ENCODE data around the gene B3GNT2.
"Not testable (repeated sequence)": the region's sequence is repeated elsewhere in the genome, so short reads cannot be mapped to it uniquely, and the experiment has no call there.

Gene B3GNT2, protein sequence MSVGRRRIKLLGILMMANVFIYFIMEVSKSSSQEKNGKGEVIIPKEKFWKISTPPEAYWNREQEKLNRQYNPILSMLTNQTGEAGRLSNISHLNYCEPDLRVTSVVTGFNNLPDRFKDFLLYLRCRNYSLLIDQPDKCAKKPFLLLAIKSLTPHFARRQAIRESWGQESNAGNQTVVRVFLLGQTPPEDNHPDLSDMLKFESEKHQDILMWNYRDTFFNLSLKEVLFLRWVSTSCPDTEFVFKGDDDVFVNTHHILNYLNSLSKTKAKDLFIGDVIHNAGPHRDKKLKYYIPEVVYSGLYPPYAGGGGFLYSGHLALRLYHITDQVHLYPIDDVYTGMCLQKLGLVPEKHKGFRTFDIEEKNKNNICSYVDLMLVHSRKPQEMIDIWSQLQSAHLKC

DNA sequence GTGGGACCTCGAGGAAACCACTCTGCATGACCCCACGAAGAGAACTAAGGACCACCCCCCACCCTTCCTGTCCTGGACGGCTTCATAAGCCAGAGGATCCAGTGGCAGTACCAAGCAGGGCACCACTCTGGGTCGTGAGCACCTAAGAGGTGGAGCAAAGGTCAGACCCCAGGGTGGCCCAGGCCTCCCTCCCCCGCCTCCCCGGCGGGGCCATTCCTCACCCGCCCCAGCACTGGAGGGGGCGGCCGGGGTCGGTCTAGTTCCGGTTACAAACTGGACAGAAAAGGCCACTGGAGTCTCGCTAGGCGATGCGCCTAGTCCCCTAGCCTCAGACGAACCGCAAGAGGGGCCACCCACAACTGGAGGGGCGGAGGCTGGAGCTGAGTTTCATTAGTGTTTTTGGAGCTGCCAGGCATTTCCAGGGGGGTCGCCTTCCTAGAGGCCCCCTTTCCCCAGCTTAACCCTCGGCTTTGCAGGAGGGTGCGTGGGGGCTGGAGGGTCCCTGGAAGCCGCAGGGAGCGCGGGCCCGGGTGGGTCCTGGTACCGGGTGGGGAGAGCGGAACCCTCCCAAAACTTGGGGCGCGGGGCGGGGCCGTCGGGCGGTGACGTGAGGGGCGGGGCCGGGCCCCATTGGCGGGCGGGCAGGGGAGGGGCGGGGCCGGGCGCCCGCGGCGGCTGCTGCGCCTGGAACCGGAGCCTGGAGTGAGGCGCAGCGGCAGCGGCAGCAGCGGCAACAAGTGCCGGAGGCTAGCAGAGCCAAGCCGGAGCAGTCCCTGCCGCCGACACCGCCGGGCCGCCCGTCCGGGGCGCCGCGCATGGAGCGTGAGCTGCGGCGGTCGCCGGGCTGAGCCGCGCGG lies at the start of gene B3GNT2:
Gene B3GNT2 (plus strand): TSS at position 695 of the 857 bp plus-strand sequence. CDS start 26,106 bp downstream, outside the sequence.
- peak; percentile 76 for DNase-seq (ENCODE audit: low read depth)

DNA sequence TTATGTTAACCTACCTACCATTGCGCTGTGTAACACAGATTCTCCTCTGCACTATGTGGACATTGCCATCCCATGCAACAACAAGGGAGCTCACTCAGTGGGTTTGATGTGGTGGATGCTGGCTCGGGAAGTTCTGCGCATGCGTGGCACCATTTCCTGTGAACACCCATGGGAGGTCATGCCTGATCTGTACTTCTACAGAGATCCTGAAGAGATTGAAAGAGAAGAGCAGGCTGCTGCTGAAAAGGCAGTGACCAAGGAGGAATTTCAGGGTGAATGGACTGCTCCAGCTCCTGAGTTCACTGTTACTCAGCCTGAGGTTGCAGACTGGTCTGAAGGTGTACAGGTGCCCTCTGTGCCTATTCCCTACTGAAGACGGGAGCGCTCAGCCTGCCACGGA lies 49.1 kb upstream of the B3GNT2 start:
- DNase-seq (ENCODE audit: low read depth) = not testable (repeated sequence)

DNA sequence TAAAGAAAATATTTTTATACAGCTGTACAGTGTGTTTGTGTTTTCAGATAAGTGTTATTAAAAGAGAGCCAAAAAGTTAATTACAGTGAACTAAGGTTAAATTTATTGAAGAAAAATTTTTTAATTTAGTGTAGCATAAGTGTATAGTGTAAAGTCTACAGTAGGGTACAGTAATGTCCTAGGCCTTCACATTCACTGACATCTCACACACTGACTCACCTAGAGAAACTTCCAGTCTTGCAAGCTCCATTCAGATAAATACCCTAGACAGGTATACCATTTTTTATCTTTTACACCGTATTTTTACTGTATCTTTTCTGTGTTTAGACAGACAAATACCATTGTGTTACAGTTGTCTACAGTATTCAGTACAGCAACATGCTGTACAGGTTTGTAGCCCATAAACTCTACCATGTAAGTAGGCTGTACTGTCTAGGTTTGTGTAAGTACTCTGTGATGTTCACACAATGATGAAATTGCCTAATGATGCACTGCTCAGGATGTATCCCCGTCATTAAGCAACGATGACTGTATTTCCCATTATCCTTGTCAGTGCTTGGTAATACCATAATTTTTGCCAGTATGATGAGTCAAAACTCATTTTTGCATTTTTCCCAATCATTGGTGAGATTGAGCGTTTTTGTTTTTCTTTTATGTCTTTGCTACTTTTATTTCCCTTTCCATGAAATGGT lies 48.2 kb upstream of the B3GNT2 start:
- DNase-seq (ENCODE audit: low read depth) = no peak

DNA sequence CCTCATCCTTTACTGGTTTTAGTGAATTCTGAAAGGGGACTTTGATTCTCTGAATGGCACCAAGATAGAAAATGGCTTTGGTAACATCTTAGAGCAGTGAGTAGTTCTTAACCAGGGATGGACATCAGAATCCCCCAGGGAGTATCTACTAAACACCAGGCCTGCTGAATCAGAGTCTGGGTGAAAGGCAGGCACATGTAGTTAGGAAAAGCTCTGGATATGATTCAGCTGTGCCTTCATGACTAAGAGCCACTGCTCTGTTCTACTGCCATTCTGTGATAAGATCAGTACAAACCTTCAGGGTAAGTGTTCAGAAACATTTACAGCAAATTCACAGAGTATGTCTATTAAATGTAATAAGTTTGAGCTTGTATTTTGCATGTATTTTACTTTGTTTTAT lies 46.2 kb upstream of the B3GNT2 start:
- no peak for DNase-seq (ENCODE audit: low read depth)

DNA sequence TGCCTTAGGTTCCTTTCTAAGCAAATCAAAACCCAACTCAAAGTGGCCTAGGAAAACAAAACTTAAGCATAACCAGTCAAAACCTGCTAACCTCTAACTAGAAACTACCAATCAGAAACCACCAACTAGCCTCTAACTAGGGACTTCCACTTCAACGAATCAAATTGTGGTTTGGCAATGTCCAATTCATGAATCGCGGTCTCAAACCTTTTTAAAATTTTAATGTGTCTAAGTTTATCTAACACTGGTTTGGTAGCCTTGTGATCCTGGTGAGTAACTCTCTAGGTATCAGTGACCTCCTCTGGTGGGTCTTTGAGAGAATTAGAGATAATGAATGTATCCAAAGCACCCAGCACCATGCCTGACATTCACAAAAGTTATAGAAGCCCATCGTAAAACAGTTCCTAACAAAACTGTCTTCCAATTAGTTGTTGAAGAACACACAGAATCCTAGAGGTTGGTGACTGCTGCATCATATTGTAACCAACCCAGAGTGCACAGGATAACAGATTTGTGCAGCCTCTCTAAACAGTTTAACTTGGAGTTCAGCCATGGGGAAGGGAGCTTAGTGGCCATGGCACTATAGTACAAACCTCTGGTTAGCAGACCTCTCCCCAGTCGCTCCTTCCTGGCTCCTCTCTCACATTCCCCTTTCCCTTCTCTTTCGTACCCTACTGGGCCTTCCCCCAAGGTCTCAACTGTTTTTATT lies 45.2 kb upstream of the B3GNT2 start:
- DNase-seq (ENCODE audit: low read depth) = no peak

DNA sequence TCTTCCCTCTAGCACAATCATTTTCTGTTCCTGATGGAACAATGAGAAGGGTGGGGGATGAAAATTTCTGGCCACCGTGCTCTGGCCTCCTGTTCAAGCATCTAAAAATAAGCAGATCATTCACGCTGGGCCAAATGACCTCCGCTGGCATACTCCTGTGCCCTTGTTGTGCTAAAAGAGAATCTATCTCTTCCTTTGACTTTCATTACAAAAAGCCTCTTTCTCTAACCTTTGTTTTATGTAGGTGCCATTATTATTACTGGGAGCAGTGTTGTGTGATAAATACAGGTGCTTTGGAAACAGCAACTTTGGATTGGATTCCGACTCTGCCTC lies 44.6 kb upstream of the B3GNT2 start:
- no peak for DNase-seq (ENCODE audit: low read depth)

DNA sequence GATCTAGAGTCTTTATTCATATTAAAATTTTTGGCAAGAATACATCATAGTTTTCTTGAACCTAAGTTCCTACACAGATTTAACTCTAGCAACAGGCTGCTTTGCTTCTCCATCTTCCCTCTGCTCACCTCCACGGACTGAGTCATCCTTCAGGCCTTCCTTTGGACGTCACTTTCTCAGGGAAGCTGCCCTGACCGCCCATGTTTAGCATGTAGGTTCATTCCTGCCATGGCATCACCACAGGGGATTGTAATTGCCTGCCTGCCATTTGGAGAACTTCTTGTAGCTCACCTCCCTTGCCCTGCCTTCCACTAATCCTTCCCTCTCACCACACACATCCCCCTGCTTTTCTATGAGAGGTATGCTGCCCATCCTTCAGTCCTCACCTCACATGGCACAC lies 43.9 kb upstream of the B3GNT2 start:
- DNase-seq (ENCODE audit: low read depth) = no peak

DNA sequence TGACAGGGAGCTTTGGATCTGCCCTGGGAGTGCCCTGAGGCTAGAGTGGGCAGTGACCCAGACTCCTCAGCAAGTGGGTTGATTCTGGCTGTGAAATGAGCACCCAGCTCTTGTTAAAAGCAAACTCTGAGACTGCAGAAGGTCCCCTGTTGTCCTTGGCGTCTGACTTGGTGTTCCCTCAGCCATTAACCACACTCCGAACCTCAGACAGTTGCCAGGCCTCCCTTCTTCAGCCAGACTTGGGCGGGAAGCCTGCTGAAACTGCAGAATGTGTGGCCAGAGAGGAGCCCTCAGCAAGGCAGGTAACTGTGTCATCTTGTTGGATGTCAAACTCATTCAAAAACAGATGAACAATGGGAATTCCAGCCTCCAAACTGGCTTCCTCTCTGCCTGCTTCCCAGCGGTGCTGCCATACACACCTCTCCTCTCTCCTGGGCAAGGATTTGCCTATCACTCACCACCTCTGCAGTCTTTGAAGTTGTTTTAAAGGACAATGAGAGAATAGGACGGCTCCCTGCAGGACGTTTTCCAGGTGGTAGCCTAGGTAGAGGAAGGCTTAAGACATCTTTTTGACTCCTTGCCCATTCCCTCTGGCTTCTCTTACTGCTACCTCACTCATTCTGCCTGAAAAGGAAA lies 38.9 kb upstream of the B3GNT2 start:
- DNase-seq (ENCODE audit: low read depth) = no peak

DNA sequence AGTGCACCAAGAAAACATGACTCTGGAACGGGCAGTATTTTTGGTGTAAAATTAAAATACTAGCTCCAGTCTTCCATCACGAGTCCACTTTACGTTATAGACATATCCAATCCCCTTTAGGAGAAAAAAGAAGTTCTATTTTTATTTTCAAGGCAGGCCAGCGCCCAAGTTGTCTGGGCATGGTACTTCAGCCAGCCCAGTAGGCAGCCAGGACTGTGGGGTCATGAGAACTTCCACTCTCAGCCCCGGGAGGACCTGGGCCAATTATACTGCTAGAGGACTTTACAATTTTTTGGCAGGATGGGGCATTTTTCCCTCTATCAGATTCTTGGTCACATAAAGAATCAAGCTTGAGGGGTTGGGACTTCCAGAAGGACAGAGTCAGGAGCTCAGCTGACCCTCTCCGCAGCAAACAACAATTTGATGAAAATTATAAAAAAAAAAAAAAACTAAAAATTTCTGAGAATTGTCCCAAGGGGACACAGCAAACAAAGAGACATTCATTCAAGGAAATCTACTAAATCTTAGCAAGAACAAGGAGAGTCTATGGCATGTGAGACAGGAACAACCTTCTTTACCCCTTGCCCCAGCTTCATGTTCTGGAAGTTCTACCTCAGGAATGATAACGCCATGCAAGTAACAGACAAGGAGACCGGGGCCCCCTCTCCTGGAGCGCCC lies 37.3 kb upstream of the B3GNT2 start:
- no peak for DNase-seq (ENCODE audit: low read depth)

DNA sequence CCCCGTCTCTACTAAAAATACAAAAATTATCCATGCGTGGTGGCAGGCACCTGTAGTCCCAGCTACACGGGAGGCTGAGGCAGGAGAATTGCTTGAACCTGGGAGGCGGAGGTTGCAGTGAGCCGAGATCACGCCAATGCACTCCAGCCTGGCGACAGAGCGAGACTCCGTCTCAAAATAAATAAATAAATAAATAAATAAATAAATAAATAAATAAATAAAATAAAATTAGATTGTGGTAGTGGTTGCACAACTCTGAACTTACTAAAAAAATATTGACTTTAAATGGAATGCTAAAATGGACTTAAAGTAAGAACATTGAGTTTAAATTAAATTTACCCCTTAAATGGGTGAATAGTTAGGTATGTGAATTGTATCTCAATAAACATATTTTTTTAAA lies 35.2 kb upstream of the B3GNT2 start:
- DNase-seq (ENCODE audit: low read depth) = not testable (repeated sequence)

DNA sequence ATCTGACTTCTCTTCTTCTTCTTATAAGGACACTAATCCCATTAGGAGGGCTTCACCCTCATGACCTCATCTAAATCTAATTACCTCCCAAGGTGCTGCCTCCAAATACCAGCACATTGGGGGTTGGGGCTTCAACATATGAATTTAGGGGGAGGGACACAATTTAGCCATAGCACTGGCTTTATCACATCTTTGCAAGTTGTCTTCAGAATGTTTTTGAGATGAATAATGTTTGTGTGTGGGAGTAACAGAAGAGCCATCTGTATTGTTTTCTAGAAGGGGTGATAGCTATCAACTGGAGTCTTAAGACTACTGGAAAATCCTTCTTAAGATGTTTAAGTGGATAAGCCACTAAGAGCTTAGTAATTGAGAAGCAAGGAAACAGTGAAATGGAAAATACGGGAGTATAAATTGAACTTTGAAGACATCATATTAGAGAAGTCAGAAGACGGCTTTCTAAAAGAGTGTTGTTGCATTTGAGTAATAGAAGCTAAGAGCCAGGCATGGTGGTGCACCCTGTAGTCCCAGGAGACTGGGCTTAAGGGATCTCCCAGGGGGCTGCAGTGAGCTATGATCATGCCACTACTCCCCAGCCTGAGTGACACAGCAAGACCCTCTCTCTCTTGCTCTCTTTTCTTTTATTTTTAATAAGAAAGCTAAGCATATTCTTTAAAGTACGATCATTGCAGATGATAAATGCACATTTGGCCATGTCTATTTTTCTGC lies 32.6 kb upstream of the B3GNT2 start:
- DNase-seq (ENCODE audit: low read depth) = no peak

DNA sequence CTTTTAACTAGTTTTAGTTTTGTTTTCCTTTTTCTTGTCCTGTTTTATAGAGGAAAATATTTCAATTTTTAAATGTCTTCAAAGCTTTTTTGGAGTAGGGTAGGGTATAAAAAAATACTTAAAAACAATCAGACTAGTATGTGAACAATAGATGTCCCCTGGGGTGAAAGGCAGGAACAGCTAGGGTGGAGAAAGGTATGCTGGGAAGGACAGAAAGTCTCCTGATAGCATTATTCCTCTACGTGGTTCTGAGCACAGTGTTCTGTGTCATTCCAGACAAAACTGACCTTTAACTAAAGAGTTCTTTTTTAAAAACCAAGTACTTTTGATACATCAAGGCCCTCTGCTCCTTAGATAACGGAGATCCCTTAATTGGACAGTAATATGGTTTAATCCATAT lies 32.1 kb upstream of the B3GNT2 start:
- DNase-seq (ENCODE audit: low read depth) = no peak

DNA sequence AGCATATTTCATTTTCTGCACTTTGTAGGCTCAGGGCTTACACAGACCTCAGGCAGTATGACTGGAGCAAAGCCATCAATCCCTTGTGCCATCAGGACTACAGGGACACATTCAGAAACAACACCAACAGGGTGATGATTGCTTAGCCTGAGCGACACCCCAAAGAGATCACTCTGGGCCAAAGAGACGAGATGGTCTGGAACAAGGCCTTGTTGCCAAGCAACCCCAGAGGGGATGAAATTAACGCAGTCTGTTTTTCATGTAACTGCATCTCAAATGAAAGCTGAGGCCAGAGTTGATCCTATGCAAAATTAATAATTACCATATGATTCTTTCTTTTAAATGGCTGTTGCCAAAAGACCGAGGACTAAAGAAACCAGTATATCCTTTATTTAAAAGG lies 20.2 kb upstream of the B3GNT2 start:
- DNase-seq (ENCODE audit: low read depth) = no peak

DNA sequence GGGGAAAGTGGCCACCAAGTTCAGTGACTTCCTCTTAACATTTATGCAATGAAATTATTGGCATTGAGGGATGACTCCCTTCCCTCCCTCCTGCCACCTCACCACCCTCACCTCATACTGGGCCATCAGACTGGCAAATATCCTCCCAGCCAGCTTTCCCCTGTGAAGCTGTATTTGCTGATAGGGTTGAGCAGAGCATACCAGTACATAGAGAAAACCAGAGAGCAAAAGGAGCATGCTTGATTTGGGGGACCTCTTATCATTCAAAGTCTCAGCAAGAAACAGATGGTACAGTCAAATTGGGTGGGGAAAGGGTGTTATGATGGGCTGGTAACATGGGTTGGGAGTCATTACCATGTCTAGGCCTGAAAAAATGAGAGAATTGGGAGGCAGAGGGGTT lies 19.1 kb upstream of the B3GNT2 start:
- DNase-seq (ENCODE audit: low read depth) = no peak

DNA sequence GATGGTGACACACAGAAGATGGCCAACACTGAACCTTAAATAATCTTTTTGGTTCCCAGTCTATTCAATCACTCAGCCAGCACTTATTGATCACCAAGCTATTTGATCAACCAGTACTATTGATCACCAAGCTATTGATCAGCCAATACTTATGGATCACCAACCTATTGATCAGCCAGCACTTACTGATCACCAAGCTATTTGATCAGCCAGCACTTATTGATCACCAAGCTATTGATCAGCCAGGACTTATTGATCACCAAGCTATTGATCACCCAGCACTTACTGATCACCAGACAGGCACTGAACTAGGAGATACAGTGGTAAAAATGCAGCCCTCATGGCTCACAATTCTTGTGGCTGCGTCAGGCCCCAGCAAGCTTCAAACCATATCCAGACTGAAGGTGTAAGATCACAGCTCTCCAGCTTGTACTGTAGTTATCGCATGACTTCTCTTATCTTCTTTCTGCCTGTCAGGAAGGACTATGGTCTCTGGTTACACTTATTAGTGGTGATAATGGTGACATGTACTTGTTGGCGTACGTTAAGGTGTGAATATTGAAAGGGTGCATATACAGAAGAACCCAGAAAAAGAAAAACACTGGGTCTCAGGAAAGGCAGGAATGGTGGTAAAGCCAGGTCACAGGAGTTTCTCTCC lies 18.4 kb upstream of the B3GNT2 start:
- DNase-seq (ENCODE audit: low read depth) = no peak

DNA sequence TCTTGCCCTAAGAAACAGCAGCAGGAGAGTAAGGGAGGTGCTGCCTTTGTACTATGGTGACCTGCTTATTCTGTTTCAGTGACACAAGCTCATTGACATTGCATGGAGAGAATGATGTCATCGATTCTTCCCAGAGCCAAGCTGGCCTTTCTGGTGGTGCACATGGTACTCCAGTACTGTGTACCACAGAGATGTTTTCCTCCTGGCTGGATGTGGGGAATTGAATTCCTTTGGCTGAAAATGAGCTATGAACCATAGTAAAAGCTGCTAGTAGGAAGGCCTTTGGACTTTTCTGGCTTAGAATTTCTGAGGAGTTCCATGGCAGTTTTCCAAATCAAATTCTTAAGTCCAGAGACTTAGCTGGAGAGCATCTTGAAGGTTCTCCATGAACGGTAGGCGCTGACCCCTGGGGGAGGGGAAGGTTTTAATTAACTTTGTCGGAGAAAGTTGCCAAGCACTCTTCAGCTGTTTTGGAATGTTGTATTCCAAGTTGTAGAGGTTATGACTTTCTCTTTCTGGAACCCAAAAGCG lies 17.1 kb upstream of the B3GNT2 start:
- no peak for DNase-seq (ENCODE audit: low read depth)

DNA sequence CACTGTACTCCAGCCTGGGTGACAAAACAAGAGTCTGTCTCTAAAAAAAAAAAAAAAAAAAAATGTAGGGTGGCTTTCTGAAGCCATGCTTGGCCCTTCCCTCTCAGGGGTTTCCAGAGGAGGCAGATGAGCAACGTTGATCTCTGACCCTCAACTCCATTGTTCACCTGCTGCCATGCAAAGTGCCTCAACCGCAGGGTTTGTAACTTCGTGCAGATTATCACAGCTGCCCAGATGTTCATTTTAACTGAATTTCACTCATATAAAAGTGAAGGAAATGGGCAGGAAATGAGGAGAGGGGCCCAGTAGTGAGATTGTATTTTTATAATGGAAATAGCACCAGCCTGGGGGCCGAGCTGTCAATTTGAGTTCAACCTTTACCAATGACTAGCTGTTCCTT lies 14.9 kb upstream of the B3GNT2 start:
- no peak for DNase-seq (ENCODE audit: low read depth)

DNA sequence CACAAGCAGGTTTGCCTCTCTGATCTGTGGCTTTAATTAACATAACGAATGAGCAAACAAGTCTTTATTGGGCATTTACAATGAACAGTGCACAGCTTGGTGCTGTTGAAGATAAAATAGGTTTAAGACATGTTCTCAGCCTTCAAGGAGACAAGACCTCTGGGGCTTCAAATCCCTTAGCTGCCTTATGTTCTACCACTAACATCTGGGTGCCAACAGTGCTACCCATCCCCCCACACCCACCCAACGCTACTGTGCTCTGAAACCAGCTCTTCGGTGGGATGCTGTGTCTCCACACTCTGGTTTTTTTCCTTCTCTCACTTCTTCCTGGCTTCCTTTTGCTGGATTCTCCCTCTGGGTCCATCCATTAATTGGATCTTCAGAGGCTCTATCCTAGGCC lies 14.1 kb upstream of the B3GNT2 start:
- DNase-seq (ENCODE audit: low read depth) = no peak

DNA sequence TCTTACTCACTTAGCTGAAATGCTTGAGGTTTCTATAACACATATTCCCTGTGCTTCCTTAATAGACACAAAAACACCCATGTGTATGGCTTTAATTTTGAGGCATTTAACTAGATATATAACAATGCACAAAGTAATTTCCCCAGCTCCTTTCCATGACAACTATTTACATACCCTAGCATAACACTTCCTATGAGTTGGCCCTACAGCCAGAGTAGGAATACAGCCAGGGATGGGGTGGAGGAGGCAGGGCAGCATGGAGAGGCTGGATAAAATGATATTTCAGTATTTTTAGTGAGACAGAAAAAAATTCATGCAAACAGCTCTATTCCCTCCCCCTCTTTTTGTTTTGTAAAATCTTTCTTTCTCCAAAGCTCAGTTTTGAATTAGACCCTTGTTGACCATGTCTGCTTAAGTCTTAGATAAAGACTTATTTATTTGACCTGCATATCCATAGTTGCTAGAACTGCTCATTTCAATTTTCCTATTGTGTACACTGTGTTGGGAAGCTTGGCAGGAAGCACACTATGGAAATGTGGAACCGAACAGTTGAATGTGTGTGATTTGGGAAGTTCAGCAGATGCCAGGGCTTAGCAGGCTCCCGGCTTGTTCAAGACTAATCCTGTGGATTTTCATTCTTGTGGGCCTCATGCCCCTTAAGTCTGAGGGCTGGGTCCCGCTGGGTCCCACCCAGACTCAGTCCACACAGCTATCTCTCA lies 11.2 kb upstream of the B3GNT2 start:
- DNase-seq (ENCODE audit: low read depth) = no peak
